GM18951 (cell line): ENCODE measurements around the gene DNAH17.
"Not testable (repeated sequence)": the region's sequence is repeated elsewhere in the genome, so short reads cannot be mapped to it uniquely, and the experiment has no call there.

ENCODE experiments used
- POLR2A ChIP-seq: IDR thresholded peaks from 4 replicates; pipeline ENCODE4 v1.6.1; 2011; ENCODE audit warnings: mild to moderate bottlenecking; ENCODE audit not compliant: insufficient read length, insufficient read depth; ENCODE audit errors: extremely low read depth
- in situ Hi-C: fragments of 300-500 bp; cut with MboI; formaldehyde crosslinking; loops from one replicate; pipeline ENCODE4 v1.12.0; 2022; ENCODE audit warnings: low sequenced_read_pairs, mixed read lengths, inconsistent platforms; ENCODE audit not compliant: unreplicated experiment

The DNAH17 gene

GRCh38 chr17:78471635-78472034 lies 105.6 kb downstream of the DNAH17 start:
- TF ChIP-seq POLR2A = no peak
- in situ Hi-C loops = no loop called here

GRCh38 chr17:78469443-78469842 lies 107.8 kb downstream of the DNAH17 start:
- in situ Hi-C loops = no loop called here
- no peak for TF ChIP-seq POLR2A

GRCh38 chr17:78468366-78468765 lies 108.8 kb downstream of the DNAH17 start:
- in situ Hi-C loops = no loop called here
- TF ChIP-seq POLR2A = no peak

- in situ Hi-C loops = no loop called here
- TF ChIP-seq POLR2A = no peak
Measured at GRCh38 chr17:78466786-78467715, 110.1 kb downstream of the DNAH17 start.

GRCh38 chr17:78466109-78466785 lies 110.9 kb downstream of the DNAH17 start:
- in situ Hi-C loops = not testable (repeated sequence)

GRCh38 chr17:78462148-78462547 lies 115.0 kb downstream of the DNAH17 start:
- in situ Hi-C loops = no loop called here
- TF ChIP-seq POLR2A = no peak

- in situ Hi-C loops = no loop called here
- TF ChIP-seq POLR2A = no peak
Measured at GRCh38 chr17:78461799-78462053, 115.5 kb downstream of the DNAH17 start.

- no peak for TF ChIP-seq POLR2A
- in situ Hi-C loops = no loop called here
Measured at GRCh38 chr17:78460951-78461798, 116.0 kb downstream of the DNAH17 start.

GRCh38 chr17:78460176-78460675 lies 117.0 kb downstream of the DNAH17 start:
- in situ Hi-C loops = no loop called here
- no peak for TF ChIP-seq POLR2A

- in situ Hi-C loops = no loop called here
- no peak for TF ChIP-seq POLR2A
Measured at GRCh38 chr17:78459696-78460095, 117.5 kb downstream of the DNAH17 start.

- no peak for TF ChIP-seq POLR2A
- in situ Hi-C loops = no loop called here
Measured at GRCh38 chr17:78458736-78459335, 118.4 kb downstream of the DNAH17 start.

- in situ Hi-C loops = no loop called here
- TF ChIP-seq POLR2A = no peak
Measured at GRCh38 chr17:78458091-78458490, 119.1 kb downstream of the DNAH17 start.

- in situ Hi-C loops = no loop called here
- TF ChIP-seq POLR2A = no peak
Measured at GRCh38 chr17:78454346-78454745, 122.8 kb downstream of the DNAH17 start.

- in situ Hi-C loops = no loop called here
- TF ChIP-seq POLR2A = no peak
Measured at GRCh38 chr17:78451753-78452152, 125.4 kb downstream of the DNAH17 start.
